ENCODE data around the gene SHANK3.

SHANK3 gene

GRCh38 chr22:50700387-50701075 lies 27.9 kb downstream of the SHANK3 start:
- DNase-seq, result no peak

- no peak for DNase-seq
These were observed 28.4 kb downstream of the SHANK3 start for GRCh38 chr22:50701076-50701419.

- DNase-seq, result no peak
These were observed 29.0 kb downstream of the SHANK3 start for GRCh38 chr22:50701428-50702154.

GRCh38 chr22:50702261-50702671 lies 29.6 kb downstream of the SHANK3 start:
- no peak for DNase-seq

- no peak for DNase-seq
These were observed 30.4 kb downstream of the SHANK3 start for GRCh38 chr22:50702821-50703725.

- no peak for DNase-seq
These were observed 31.3 kb downstream of the SHANK3 start for GRCh38 chr22:50703726-50704509.

GRCh38 chr22:50704510-50705218 lies 32.0 kb downstream of the SHANK3 start:
- DNase-seq, result no peak

- DNase-seq, result no peak
These were observed 32.6 kb downstream of the SHANK3 start for GRCh38 chr22:50705219-50705691.

GRCh38 chr22:50705851-50706351 lies 33.3 kb downstream of the SHANK3 start:
- DNase-seq, result no peak

- DNase-seq, result no peak
These were observed 34.0 kb downstream of the SHANK3 start for GRCh38 chr22:50706481-50707125.

- no peak for DNase-seq
These were observed 35.9 kb downstream of the SHANK3 start for GRCh38 chr22:50708474-50708873.

GRCh38 chr22:50708996-50709395 lies 36.4 kb downstream of the SHANK3 start:
- DNase-seq, result no peak

- DNase-seq, result no peak
These were observed 37.6 kb downstream of the SHANK3 start for GRCh38 chr22:50710221-50710620.

GRCh38 chr22:50710886-50711285 lies 38.3 kb downstream of the SHANK3 start:
- no peak for DNase-seq

- DNase-seq, result no peak
These were observed 39.1 kb downstream of the SHANK3 start for GRCh38 chr22:50711446-50712340.

GRCh38 chr22:50712341-50713007 lies 39.9 kb downstream of the SHANK3 start:
- no peak for DNase-seq

GRCh38 chr22:50713008-50713385 lies 40.4 kb downstream of the SHANK3 start:
- DNase-seq, result no peak

GRCh38 chr22:50713571-50714056 lies 41.0 kb downstream of the SHANK3 start:
- no peak for DNase-seq

GRCh38 chr22:50714150-50714549 lies 41.5 kb downstream of the SHANK3 start:
- no peak for DNase-seq
